ENCODE measurements around the gene ERCC6.

Gene ERCC6

DNA sequence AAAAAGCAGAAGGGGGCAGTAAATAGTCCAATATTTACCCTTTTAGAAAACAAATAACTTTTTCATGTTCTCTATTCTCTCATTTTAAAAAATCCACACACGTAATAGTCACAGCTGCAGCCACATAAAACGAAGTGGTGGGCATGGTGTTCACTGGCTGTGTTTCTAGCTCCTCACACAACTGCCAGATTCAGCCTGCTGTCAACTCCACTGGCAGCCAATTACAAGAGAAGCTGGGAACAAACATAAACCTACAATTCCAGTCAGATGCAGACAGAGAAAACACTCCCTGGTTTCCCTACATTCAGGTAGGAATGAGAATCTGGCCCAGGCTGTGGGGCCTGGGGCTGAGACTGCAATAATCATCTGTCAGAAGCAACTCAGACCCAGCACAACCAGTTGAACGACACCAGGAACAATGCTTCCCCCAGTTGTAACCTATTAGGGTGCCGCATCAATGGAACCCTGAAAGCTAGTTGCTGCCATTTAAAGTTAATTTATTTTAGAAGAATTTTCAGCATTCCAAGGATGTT lies 29.1 kb downstream of the ERCC6 start:
- H3K79me2 ChIP-seq (ENCODE audit: insufficient read depth, low read length): no peaks in the 10 kb centered on the region
- no peak overlapping the region for H3K4me2 ChIP-seq (ENCODE audit: low read depth, low read length, poor library complexity, severe bottlenecking)
- no peak for TF ChIP-seq EZH2phosphoT487 (conservative IDR thresholded peaks at IDR 0.05; ENCODE audit: low read length)
- TF ChIP-seq, protein P1, sequence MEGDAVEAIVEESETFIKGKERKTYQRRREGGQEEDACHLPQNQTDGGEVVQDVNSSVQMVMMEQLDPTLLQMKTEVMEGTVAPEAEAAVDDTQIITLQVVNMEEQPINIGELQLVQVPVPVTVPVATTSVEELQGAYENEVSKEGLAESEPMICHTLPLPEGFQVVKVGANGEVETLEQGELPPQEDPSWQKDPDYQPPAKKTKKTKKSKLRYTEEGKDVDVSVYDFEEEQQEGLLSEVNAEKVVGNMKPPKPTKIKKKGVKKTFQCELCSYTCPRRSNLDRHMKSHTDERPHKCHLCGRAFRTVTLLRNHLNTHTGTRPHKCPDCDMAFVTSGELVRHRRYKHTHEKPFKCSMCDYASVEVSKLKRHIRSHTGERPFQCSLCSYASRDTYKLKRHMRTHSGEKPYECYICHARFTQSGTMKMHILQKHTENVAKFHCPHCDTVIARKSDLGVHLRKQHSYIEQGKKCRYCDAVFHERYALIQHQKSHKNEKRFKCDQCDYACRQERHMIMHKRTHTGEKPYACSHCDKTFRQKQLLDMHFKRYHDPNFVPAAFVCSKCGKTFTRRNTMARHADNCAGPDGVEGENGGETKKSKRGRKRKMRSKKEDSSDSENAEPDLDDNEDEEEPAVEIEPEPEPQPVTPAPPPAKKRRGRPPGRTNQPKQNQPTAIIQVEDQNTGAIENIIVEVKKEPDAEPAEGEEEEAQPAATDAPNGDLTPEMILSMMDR (IDR thresholded peaks at IDR 0.05; ENCODE audit: insufficient read depth, low read length, poor library complexity, severe bottlenecking): no peak
- no peak overlapping the region for H2AFZ ChIP-seq (ENCODE audit: low read depth, low read length, severe bottlenecking)
- no peak overlapping the region for H3K4me3 ChIP-seq (ENCODE audit: insufficient read depth, low read length, poor library complexity, severe bottlenecking)
- no peaks in the 10 kb centered on the region for H4K20me1 ChIP-seq (ENCODE audit: low read depth, low read length)
- no peaks in the 10 kb centered on the region for H3K9me3 ChIP-seq (ENCODE audit: insufficient read depth, low read length)
- no peak overlapping the region for H3K9ac ChIP-seq (ENCODE audit: low read length)
- no peaks in the 10 kb centered on the region for H3K27me3 ChIP-seq (ENCODE audit: low read length)
- no peak overlapping the region for H3K27ac ChIP-seq (ENCODE audit: low read depth, low read length)
- H3K9me2 ChIP-seq (replicated peaks; ENCODE audit: insufficient read depth, low read length): no peaks in the 10 kb centered on the region
- no peaks in the 10 kb centered on the region for H3K36me3 ChIP-seq (ENCODE audit: low read length)
- H3F3A ChIP-seq (ENCODE audit: insufficient read depth): no peaks in the 10 kb centered on the region

DNA sequence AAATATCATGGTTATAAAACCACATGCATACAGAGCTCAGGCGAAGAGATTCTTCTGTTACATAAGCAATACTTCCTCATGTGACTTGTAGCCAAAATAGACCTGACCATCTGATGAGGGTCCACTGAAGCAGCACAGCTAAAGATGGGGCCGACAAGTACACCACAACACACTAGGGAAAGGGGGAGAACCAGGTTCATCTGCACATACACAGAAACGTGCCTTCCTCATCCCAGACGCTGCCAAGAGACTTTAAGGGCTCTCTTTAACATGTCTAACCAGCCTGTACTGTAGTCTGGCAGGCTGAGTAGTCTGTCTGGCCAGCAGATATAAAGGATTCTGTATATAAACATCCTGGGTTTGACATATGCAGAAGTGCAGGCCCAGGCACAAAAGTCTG lies 30.3 kb downstream of the ERCC6 start:
- Histone ChIP-seq H3K79me2 (ENCODE audit: insufficient read depth, low read length) (no peaks in the 10 kb centered on the region), H4K20me1 (ENCODE audit: low read depth, low read length) (no peaks in the 10 kb centered on the region)

DNA sequence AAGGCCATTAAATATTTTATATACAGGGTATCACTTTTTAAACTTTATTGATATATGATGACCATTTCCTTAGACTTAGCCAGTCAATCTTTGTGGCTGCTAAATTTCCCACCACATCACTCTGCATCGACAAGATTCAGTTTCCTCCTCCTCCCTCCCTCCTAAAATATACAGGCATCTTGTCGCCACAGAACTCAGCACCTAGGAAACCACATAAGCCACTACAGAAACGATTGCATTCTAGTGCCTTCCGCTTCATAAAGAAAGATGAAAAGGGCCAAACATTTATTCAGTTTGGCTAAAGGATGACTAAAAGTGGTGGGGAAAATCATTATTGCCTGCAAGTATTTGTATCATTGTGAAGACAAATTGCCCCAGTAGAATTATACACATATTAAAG lies 30.7 kb downstream of the ERCC6 start:
- Histone ChIP-seq H3K4me2 (ENCODE audit: low read depth, low read length, poor library complexity, severe bottlenecking) (no peak overlapping the region), H3K79me2 (ENCODE audit: insufficient read depth, low read length) (no peaks in the 10 kb centered on the region), H3F3A (ENCODE audit: insufficient read depth) (no peaks in the 10 kb centered on the region), H3K36me3 (ENCODE audit: low read length) (no peaks in the 10 kb centered on the region), H4K20me1 (ENCODE audit: low read depth, low read length) (no peaks in the 10 kb centered on the region), H3K27me3 (ENCODE audit: low read length) (no peaks in the 10 kb centered on the region), H3K27ac (ENCODE audit: low read depth, low read length) (no peak overlapping the region), H3K9me3 (ENCODE audit: insufficient read depth, low read length) (no peaks in the 10 kb centered on the region), H2AFZ (ENCODE audit: low read depth, low read length, severe bottlenecking) (no peak overlapping the region), H3K9ac (ENCODE audit: low read length) (no peak overlapping the region), H3K9me2 (replicated peaks; ENCODE audit: insufficient read depth, low read length) (no peaks in the 10 kb centered on the region), H3K4me3 (ENCODE audit: insufficient read depth, low read length, poor library complexity, severe bottlenecking) (no peak overlapping the region)
- TF ChIP-seq, protein P1 (IDR thresholded peaks at IDR 0.05; ENCODE audit: insufficient read depth, low read length, poor library complexity, severe bottlenecking): no peak
- TF ChIP-seq EZH2phosphoT487 (conservative IDR thresholded peaks at IDR 0.05; ENCODE audit: low read length): no peak

More for the DNA sequence above, 30.3 kb downstream of the ERCC6 start:
- Histone ChIP-seq H3K4me2 (ENCODE audit: low read depth, low read length, poor library complexity, severe bottlenecking) (no peak overlapping the region), H3K36me3 (ENCODE audit: low read length) (no peaks in the 10 kb centered on the region), H3K9me3 (ENCODE audit: insufficient read depth, low read length) (no peaks in the 10 kb centered on the region), H3F3A (ENCODE audit: insufficient read depth) (no peaks in the 10 kb centered on the region), H2AFZ (ENCODE audit: low read depth, low read length, severe bottlenecking) (no peak overlapping the region), H3K9ac (ENCODE audit: low read length) (no peak overlapping the region), H3K9me2 (replicated peaks; ENCODE audit: insufficient read depth, low read length) (no peaks in the 10 kb centered on the region), H3K27ac (ENCODE audit: low read depth, low read length) (no peak overlapping the region), H3K27me3 (ENCODE audit: low read length) (no peaks in the 10 kb centered on the region), H3K4me3 (ENCODE audit: insufficient read depth, low read length, poor library complexity, severe bottlenecking) (no peak overlapping the region)
- TF ChIP-seq EZH2phosphoT487 (conservative IDR thresholded peaks at IDR 0.05; ENCODE audit: low read length): no peak
- TF ChIP-seq, protein P1 (IDR thresholded peaks at IDR 0.05; ENCODE audit: insufficient read depth, low read length, poor library complexity, severe bottlenecking): no peak
